GM19240 (cell line): Measurements from ENCODE around the gene GSTT4.
"Not testable (repeated sequence)": the region's sequence is repeated elsewhere in the genome, so short reads cannot be mapped to it uniquely, and the experiment has no call there.

Experiments
- DNase-seq: peaks from one replicate; pipeline ENCODE4 v3.0.0; 2011; ENCODE audit warnings: low spot score; ENCODE audit not compliant: insufficient read length

GSTT4 gene

DNA sequence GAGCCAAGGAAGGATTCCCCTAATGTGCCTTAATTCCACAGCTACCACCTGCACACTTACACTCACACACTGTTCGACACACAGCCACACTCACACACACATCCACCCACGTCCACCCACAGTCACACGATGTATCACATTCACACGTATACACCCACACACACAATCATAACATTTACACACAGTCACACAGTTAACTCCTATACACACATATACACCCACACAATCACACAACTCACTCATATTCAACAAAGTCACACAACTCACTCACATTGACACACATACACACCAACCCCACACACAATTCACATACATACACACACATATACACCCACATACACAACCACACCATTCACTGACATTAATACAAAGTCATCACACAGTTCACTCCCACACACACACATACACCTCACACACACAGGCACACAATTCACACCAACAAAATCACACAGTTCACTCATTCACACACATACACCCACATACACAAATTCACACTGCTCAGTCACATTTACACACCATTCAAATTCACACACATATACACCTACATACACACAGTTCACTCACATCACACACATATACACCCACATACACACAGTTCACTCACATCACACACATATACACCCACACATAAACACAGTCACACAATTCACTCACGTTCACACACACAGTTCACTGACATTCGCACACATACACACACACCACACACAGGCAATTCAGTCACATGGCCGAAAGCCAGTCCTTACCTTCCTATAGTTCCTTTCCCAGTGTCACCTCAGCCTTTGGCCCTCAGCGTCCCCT, 50.9 kb downstream of the GSTT4 start:
- not testable (repeated sequence) for DNase-seq

DNA sequence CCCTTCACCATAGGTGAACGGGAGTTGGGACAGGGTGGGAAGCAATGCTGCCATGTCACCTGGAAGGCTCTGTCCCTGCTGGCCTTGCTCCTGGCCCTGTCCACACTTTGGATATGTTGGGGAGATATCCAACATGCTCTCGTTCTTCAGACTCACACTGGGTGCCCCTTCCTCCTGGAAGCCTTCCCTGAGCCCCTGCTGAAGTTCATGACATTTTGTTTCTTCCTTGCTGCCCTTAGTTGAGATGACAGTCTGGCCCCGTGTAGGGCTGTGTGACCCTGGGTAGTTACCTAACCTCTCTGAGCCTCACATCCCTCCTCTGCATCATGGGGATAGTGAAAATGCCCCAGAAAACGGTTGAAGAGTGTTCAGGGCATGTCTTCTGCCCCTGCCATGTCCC, 51.8 kb downstream of the GSTT4 start:
- DNase-seq: not testable (repeated sequence)

GRCh38 chr22:23952794-23953405, 52.4 kb downstream of the GSTT4 start:
- not testable (repeated sequence) for DNase-seq

DNA sequence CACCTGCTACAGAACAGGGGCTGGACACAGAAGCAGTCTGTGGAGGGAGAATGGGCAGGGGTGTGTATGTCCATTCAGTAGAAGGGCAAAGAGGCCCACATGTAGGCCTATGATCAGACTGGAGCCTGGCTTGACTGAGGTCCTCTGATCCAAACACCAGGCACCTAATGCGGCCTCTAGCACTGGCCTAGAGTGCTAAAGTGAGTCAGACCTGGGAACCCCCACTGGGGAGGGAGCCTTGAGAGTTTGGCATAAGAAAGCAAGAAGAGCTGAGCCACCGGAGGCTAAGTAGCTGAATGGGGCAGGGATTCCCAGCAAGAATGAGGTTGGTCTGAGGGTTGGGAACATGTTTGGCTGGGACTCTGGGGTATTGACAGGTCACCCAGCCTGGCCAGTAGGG, 53.9 kb downstream of the GSTT4 start:
- not testable (repeated sequence) for DNase-seq

- DNase-seq: not testable (repeated sequence)
These were observed 55.5 kb downstream of the GSTT4 start for GRCh38 chr22:23949764-23950163.
